Measurements from ENCODE around the gene GUCY1A1. TPM values are rescaled to one million over a fixed set of nuclear protein-coding genes. Genes with fewer than 3 reads are reported as not detected.

Gene GUCY1A1
- total and polyA plus RNA-seq, 2 donors (not counting 1 experiment from before 2014, with no cell fraction given), result 8.1 to 10.7 TPM

GRCh38 chr4:155711556-155711955 lies 44.9 kb downstream of the GUCY1A1 start:
- Histone ChIP-seq H4K20me1 (ENCODE audit: control insufficient read depth, extremely low read depth, insufficient read depth, low read length) (no peaks in the 10 kb centered on the region), H3K9me3 (ENCODE audit: control insufficient read depth, insufficient read depth, low read depth, low read length) (no peaks in the 10 kb centered on the region)

DNA sequence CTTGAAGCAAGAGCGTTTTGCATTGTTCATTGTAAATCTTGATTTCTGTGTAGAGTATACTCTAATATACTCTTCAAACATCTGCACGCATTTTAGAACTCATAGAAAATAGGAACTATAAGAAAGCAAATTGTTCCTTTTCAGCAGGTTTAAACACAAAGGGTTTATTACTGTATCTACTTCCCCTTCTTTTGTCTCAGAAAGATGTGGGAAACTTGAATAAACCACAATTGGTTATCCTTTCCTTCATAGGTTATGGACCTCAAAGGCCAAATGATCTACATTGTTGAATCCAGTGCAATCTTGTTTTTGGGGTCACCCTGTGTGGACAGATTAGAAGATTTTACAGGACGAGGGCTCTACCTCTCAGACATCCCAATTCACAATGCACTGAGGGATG lies 46.2 kb downstream of the GUCY1A1 start:
- Histone ChIP-seq H4K20me1 (ENCODE audit: control insufficient read depth, extremely low read depth, insufficient read depth, low read length) (no peaks in the 10 kb centered on the region), H3K27me3 (ENCODE audit: control insufficient read depth, insufficient read depth, low read length) (no peaks in the 10 kb centered on the region), H3K4me1 (ENCODE audit: control insufficient read depth, extremely low read depth, insufficient read depth, low read length) (no peaks in the 10 kb centered on the region), H3K4me3 (replicated peaks in 1 of 4; ENCODE audit: control extremely low read depth in 1 of 4, insufficient read depth in 1 of 4, low read depth in 3 of 4, low read length in 4 of 4) (no peak overlapping the region), H3K79me2 (ENCODE audit: control insufficient read depth, insufficient read depth, low read length) (no peaks in the 10 kb centered on the region), H3K4me2 (ENCODE audit: extremely low read depth, insufficient read depth, low read length) (no peak overlapping the region), H3K36me3 (ENCODE audit: control insufficient read depth, insufficient read depth, low read length) (no peaks in the 10 kb centered on the region), H3K9ac (ENCODE audit: insufficient read depth, low read length) (no peak overlapping the region), H3K9me3 (ENCODE audit: control insufficient read depth, insufficient read depth, low read depth, low read length) (no peaks in the 10 kb centered on the region), H2AFZ (ENCODE audit: low read length) (no peak overlapping the region), H3K27ac (ENCODE audit: insufficient read depth, low read length) (no peak overlapping the region)
- TF ChIP-seq EZH2 (IDR thresholded peaks at IDR 0.05; ENCODE audit: low read length, missing control alignments) (no peak), CTCF (conservative IDR thresholded peaks at IDR 0.05 in 1 of 2, IDR thresholded peaks at IDR 0.05 in 1 of 2; ENCODE audit: low read depth in 1 of 2, low read length in 2 of 2) (no peak)
- no peak for DNase-seq (ENCODE audit: low read depth in 2 of 2)

More at GRCh38 chr4:155711556-155711955, 44.9 kb downstream of the GUCY1A1 start:
- Histone ChIP-seq H2AFZ (ENCODE audit: low read length) (no peak overlapping the region), H3K4me3 (replicated peaks in 1 of 4; ENCODE audit: control extremely low read depth in 1 of 4, insufficient read depth in 1 of 4, low read depth in 3 of 4, low read length in 4 of 4) (no peak overlapping the region), H3K4me1 (ENCODE audit: control insufficient read depth, extremely low read depth, insufficient read depth, low read length) (no peaks in the 10 kb centered on the region), H3K79me2 (ENCODE audit: control insufficient read depth, insufficient read depth, low read length) (no peaks in the 10 kb centered on the region), H3K27me3 (ENCODE audit: control insufficient read depth, insufficient read depth, low read length) (no peaks in the 10 kb centered on the region), H3K27ac (ENCODE audit: insufficient read depth, low read length) (no peak overlapping the region), H3K36me3 (ENCODE audit: control insufficient read depth, insufficient read depth, low read length) (no peaks in the 10 kb centered on the region), H3K9ac (ENCODE audit: insufficient read depth, low read length) (no peak overlapping the region), H3K4me2 (ENCODE audit: extremely low read depth, insufficient read depth, low read length) (no peak overlapping the region)
- TF ChIP-seq CTCF (conservative IDR thresholded peaks at IDR 0.05 in 1 of 2, IDR thresholded peaks at IDR 0.05 in 1 of 2; ENCODE audit: low read depth in 1 of 2, low read length in 2 of 2), result no peak
- no peak for DNase-seq (ENCODE audit: low read depth in 2 of 2)

DNA sequence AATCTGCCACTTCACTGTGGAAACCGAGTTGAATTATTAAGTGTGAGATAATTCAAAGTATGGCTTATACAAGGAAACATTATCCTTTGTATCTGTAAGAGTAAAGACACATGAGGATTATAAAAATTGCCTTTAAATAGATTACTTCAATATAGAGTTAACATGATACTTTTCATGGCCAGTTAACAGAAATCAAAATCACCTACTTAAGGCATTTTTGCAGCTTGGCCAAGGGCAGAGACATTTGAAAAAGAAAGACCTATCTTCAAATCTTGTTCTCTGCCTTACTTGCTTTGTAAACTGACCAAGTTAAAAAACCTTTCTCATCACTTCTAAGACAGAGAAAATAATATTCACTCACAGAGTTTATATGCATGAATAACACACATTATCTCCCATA lies 47.3 kb downstream of the GUCY1A1 start:
- Histone ChIP-seq H3K9me3 (ENCODE audit: control insufficient read depth, insufficient read depth, low read depth, low read length) (no peaks in the 10 kb centered on the region), H4K20me1 (ENCODE audit: control insufficient read depth, extremely low read depth, insufficient read depth, low read length) (no peaks in the 10 kb centered on the region), H2AFZ (ENCODE audit: low read length) (no peak overlapping the region), H3K9ac (ENCODE audit: insufficient read depth, low read length) (no peak overlapping the region), H3K36me3 (ENCODE audit: control insufficient read depth, insufficient read depth, low read length) (no peaks in the 10 kb centered on the region), H3K4me1 (ENCODE audit: control insufficient read depth, extremely low read depth, insufficient read depth, low read length) (no peaks in the 10 kb centered on the region), H3K79me2 (ENCODE audit: control insufficient read depth, insufficient read depth, low read length) (no peaks in the 10 kb centered on the region), H3K27me3 (ENCODE audit: control insufficient read depth, insufficient read depth, low read length) (no peaks in the 10 kb centered on the region), H3K27ac (ENCODE audit: insufficient read depth, low read length) (no peak overlapping the region), H3K4me3 (replicated peaks in 1 of 4; ENCODE audit: control extremely low read depth in 1 of 4, insufficient read depth in 1 of 4, low read depth in 3 of 4, low read length in 4 of 4) (no peak overlapping the region), H3K4me2 (ENCODE audit: extremely low read depth, insufficient read depth, low read length) (no peak overlapping the region)
- peak in 1 of 2 donors; percentile 39 for DNase-seq (ENCODE audit: low read depth in 2 of 2)
- TF ChIP-seq CTCF (conservative IDR thresholded peaks at IDR 0.05 in 1 of 2, IDR thresholded peaks at IDR 0.05 in 1 of 2; ENCODE audit: low read depth in 1 of 2, low read length in 2 of 2), result no peak
- no peak for TF ChIP-seq EZH2 (IDR thresholded peaks at IDR 0.05; ENCODE audit: low read length, missing control alignments)

Measured in fibroblast of lung (primary cell).